NCI-H2196 treated with DMSO at 0.1 percent for 48 hours (cell line): ENCODE data around the gene STYK1.

Experiments used
- DNase-seq: peaks from one replicate; lab custom pipeline; 2025; ENCODE audit not compliant: unreplicated experiment; lab: John Stamatoyannopoulos, UW

STYK1 gene

DNA sequence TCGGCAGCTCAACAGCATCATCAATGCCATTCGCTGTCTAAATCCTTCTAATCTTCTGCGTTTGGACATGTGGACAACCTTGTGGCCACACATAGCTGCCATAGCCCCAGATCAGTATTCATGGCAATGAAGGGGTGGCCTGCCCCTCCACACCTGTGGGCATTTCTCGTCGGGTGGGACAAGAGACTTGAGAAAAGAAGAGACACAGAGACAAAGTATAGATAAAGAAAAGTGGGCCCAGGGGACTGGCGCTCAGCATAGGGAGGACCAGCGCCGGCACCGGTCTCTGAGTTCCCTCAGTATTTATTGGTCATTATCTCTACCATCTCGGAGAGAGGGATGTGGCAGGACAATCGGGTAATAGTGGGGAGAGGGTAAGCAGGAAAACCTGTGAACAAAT lies 102.7 kb downstream of the STYK1 start:
- no peak for DNase-seq
